Caco-2 (cell line): Measurements from ENCODE around the gene IL1RAPL1. TPM values are rescaled to one million over a fixed set of nuclear protein-coding genes. Genes with fewer than 3 reads are reported as not detected.
"Not testable (repeated sequence)": the region's sequence is repeated elsewhere in the genome, so short reads cannot be mapped to it uniquely, and the experiment has no call there.

Experiments used
- BruUV-seq: library from RNA; stranded (reverse); fragments of 400-500 nt; replicated peaks from 2 replicates; lab custom pipeline; 2021; lab: Mats Ljungman, UMichigan
- CTCF ChIA-PET: fragments of 300-600 bp; sonication (Branson Sonifier 250); formaldehyde crosslinking; loops from one replicate; lab custom pipeline; 2022; ENCODE audit warnings: antibody characterized with exemption; lab: Charles Lee
- POLR2A ChIA-PET: fragments of 300-600 bp; sonication (Branson Sonifier 250); formaldehyde crosslinking; loops from one replicate; lab custom pipeline; 2022; ENCODE audit warnings: antibody characterized with exemption; lab: Charles Lee
- DNase-seq, 2 experiments: peaks; one replicate each; pipeline versions ENCODE4 v3.0.0 to v3.0.0-alpha.2; 2020 to 2022
- H3K27me3 ChIP-seq: replicated peaks from 2 replicates; pipeline ENCODE4 v1.6.0; 2011; ENCODE audit warnings: low read length; ENCODE audit not compliant: control insufficient read depth, insufficient read depth
- H3K36me3 ChIP-seq: 2 replicates; pipeline ENCODE4 v1.5.1; 2011; ENCODE audit warnings: low read length; ENCODE audit not compliant: control insufficient read depth, insufficient read depth
- H3K4me1 ChIP-seq: fragments of 250-450 bp; sonication (Bioruptor Pico); 2 replicates; pipeline ENCODE4 v1.5.1; 2020; ENCODE audit warnings: mild to moderate bottlenecking
- H3K4me3 ChIP-seq: 2 replicates; pipeline ENCODE4 v1.5.1; 2011; ENCODE audit warnings: low read depth, mild to moderate bottlenecking, control low read depth, low read length
- H3K9me3 ChIP-seq: fragments of 250-450 bp; sonication (Bioruptor Pico); 2 replicates; pipeline ENCODE4 v1.5.1; 2020; ENCODE audit warnings: mild to moderate bottlenecking, moderate library complexity
- H3K27ac Mint-ChIP-seq: one replicate; pipeline ENCODE4 v1.8.0; 2022; ENCODE audit warnings: mixed read lengths; ENCODE audit not compliant: unreplicated experiment
- H3K27me3 Mint-ChIP-seq: one replicate; pipeline ENCODE4 v1.8.0; 2022; ENCODE audit warnings: mixed read lengths; ENCODE audit not compliant: insufficient read depth, unreplicated experiment
- H3K36me3 Mint-ChIP-seq: one replicate; pipeline ENCODE4 v1.8.0; 2022; ENCODE audit warnings: mild to moderate bottlenecking, mixed read lengths; ENCODE audit not compliant: insufficient read depth, unreplicated experiment
- H3K4me1 Mint-ChIP-seq: one replicate; pipeline ENCODE4 v1.8.0; 2022; ENCODE audit warnings: low read depth, mixed read lengths; ENCODE audit not compliant: unreplicated experiment
- H3K4me3 Mint-ChIP-seq: one replicate; pipeline ENCODE4 v1.8.0; 2022; ENCODE audit warnings: mild to moderate bottlenecking, moderate library complexity, mixed read lengths; ENCODE audit not compliant: unreplicated experiment
- H3K9me3 Mint-ChIP-seq: one replicate; pipeline ENCODE4 v1.8.0; 2022; ENCODE audit warnings: mixed read lengths; ENCODE audit not compliant: unreplicated experiment
- CTCF ChIP-seq, 2 experiments: fragments of 200-600 bp in 1 of 2; IDR thresholded peaks; 1 replicate in 1 of 2; 2 replicates in 1 of 2; pipeline versions ENCODE4 v1.5.1 to v1.8.0; 2011 to 2022; ENCODE audit warnings: antibody characterized with exemption in 1 of 2, control low read depth in 1 of 2, inconsistent platforms in 1 of 2, low read depth in 1 of 2, low read length in 1 of 2, mild to moderate bottlenecking in 1 of 2, moderate library complexity in 1 of 2; ENCODE audit not compliant: insufficient read depth in 1 of 2, severe bottlenecking in 1 of 2, unreplicated experiment in 1 of 2
- intact Hi-C: fragments of 100-400 bp; cut with micrococcal nuclease; formaldehyde crosslinking; loops from one replicate; pipeline ENCODE4 v1.10.0; 2022; ENCODE audit not compliant: unreplicated experiment
- total RNA-seq: library from RNA; stranded (reverse); gene quantifications from 2 replicates; pipeline ENCODE4 v1.2.3, GENCODE V29; 2022

Gene IL1RAPL1
- total RNA-seq, 1 experiment from 2014 or later = not detected

DNA sequence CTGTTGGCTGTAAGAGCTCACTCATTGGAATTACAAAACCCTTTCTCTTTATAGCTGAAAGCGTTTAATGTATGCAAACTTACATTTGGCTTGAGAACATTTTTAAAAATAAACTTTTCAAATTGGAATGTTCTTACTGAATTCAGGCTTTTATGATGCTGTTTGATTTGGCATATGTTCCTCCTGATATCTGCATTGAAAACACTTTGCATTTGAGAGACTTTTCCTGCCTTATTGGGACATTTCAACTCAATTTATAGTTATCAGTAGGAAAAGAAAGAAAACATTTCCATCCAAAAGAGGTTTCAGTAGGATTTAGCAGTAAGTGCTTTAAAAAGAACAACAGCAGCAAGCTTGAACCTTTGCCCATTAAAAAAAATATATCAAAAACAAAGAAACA lies 520.0 kb downstream of the IL1RAPL1 start:
- Mint-ChIP-seq H3K4me1 (no peaks in the 10 kb centered on the region), H3K9me3 (no peaks in the 10 kb centered on the region), H3K36me3 (no peaks in the 10 kb centered on the region), H3K27ac (no peak overlapping the region), H3K27me3 (peaks cover 4% of the 10 kb centered on the region), H3K4me3 (no peak overlapping the region)
- no peaks in the 10 kb centered on the region for H3K27me3 ChIP-seq
- ChIA-PET CTCF (no interaction called here), POLR2A (no interaction called here)
- no peak overlapping the region for H3K4me3 ChIP-seq
- no peaks in the 10 kb centered on the region for H3K36me3 ChIP-seq
- DNase-seq = no peak
- BruUV-seq = no TSS peak
- no peaks in the 10 kb centered on the region for H3K9me3 ChIP-seq
- no peak for TF ChIP-seq CTCF (IDR thresholded peaks at IDR 0.05; ENCODE audit: insufficient read depth in 1 of 2, low read depth in 1 of 2, low read length in 1 of 2, severe bottlenecking in 1 of 2, unreplicated experiment in 1 of 2)
- H3K4me1 ChIP-seq = no peaks in the 10 kb centered on the region
- intact Hi-C loops = no loop called here

- Histone ChIP-seq H3K4me1 (no peaks in the 10 kb centered on the region), H3K4me3 (no peak overlapping the region), H3K9me3 (no peaks in the 10 kb centered on the region), H3K27me3 (no peaks in the 10 kb centered on the region), H3K36me3 (no peaks in the 10 kb centered on the region)
- H3K27me3 Mint-ChIP-seq = peaks cover 4% of the 10 kb centered on the region
- no peaks in the 10 kb centered on the region for H3K4me1 Mint-ChIP-seq
- no peak overlapping the region for H3K27ac Mint-ChIP-seq
- no peaks in the 10 kb centered on the region for H3K36me3 Mint-ChIP-seq
- ChIA-PET POLR2A (no interaction called here), CTCF (no interaction called here)
- H3K9me3 Mint-ChIP-seq = no peaks in the 10 kb centered on the region
- no peak for TF ChIP-seq CTCF (IDR thresholded peaks at IDR 0.05; ENCODE audit: insufficient read depth in 1 of 2, low read depth in 1 of 2, low read length in 1 of 2, severe bottlenecking in 1 of 2, unreplicated experiment in 1 of 2)
- no TSS peak for BruUV-seq
- H3K4me3 Mint-ChIP-seq = no peak overlapping the region
- no peak for DNase-seq
- intact Hi-C loops = no loop called here
Measured at GRCh38 chrX:29110041-29110440, 522.8 kb downstream of the IL1RAPL1 start.

DNA sequence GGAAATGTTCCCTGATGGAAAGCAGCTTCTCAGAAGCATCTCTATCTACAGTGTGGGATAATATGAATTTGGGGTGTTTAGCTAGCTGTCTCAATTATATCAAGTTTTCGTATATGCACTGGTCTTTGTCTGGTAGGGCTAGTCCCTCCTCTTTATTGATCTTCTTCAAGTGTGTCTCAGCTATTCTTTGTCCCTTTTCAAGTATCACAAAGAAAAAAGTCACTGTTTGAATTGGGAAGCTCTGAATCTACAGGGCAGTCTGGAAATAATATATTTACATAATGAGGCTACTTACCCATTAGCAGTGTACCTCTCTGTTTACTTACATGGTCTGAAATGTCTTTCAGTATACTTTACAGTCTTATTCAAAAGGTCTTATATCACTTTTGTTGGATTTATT lies 526.0 kb downstream of the IL1RAPL1 start:
- POLR2A ChIA-PET = no interaction called here
- H3K9me3 ChIP-seq = no peaks in the 10 kb centered on the region
- no peak for TF ChIP-seq CTCF (IDR thresholded peaks at IDR 0.05; ENCODE audit: insufficient read depth in 1 of 2, low read depth in 1 of 2, low read length in 1 of 2, severe bottlenecking in 1 of 2, unreplicated experiment in 1 of 2)
- H3K4me3 ChIP-seq = no peak overlapping the region
- intact Hi-C loops = no loop called here
- Mint-ChIP-seq H3K9me3 (no peaks in the 10 kb centered on the region), H3K4me1 (no peaks in the 10 kb centered on the region), H3K4me3 (no peak overlapping the region), H3K27me3 (no peaks in the 10 kb centered on the region), H3K36me3 (no peaks in the 10 kb centered on the region), H3K27ac (no peak overlapping the region)
- BruUV-seq = no TSS peak
- no peak for DNase-seq
- H3K27me3 ChIP-seq = no peaks in the 10 kb centered on the region
- CTCF ChIA-PET = no interaction called here
- H3K36me3 ChIP-seq = no peaks in the 10 kb centered on the region
- H3K4me1 ChIP-seq = no peaks in the 10 kb centered on the region

DNA sequence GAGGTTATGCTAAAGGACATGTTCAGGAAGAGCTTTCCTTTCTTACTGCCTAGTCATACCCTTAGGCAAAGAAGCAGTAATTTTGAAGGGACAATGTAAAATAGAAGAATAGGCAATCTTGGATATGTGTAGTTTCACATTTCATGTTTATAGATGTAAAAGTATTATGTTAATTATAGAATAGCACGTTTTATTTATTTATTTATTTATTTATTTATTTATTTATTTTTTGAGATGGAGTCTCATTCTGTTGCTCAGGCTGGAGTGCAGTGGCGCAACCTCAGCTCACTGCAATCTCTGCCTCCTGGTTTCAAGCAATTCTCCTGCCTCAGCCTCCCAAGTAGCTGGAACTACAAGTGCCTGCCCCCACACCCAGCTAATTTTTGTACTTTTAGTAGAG lies 535.6 kb downstream of the IL1RAPL1 start:
- H3K4me1 Mint-ChIP-seq, H3K9me3 ChIP-seq, H3K36me3 ChIP-seq, intact Hi-C loops, H3K4me3 Mint-ChIP-seq, H3K27me3 Mint-ChIP-seq, CTCF ChIA-PET, H3K4me3 ChIP-seq, H3K9me3 Mint-ChIP-seq, POLR2A ChIA-PET, H3K27ac Mint-ChIP-seq, H3K4me1 ChIP-seq, DNase-seq, H3K36me3 Mint-ChIP-seq, H3K27me3 ChIP-seq, BruUV-seq: not testable (repeated sequence)
